ENCODE data around the gene PTP4A2.
"Not testable (repeated sequence)": the region's sequence is repeated elsewhere in the genome, so short reads cannot be mapped to it uniquely, and the experiment has no call there.

PTP4A2 gene

DNA sequence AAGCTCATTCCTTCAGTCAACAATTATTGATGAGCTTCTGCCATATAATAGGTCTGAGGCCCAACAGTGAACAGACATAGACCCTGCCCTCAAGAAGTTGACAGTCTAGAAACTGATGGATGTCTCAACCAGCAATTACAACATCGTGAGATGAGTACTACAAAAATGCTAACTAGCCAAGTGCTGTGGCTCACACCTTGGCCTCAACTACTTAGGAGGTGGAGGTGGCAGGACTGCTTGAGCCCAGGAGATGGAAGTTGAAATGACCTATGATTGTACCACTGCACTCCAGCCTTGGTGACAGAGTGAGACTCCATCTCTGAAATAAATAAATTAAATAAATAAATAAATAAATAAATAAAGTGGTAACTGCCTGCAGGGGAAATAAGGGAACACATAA is 11.7 kb upstream of the PTP4A2 start:
- no peak for DNase-seq

- DNase-seq = not testable (repeated sequence)
Measured at GRCh38 chr1:31945677-31946076, 7.5 kb upstream of the PTP4A2 start.

DNA sequence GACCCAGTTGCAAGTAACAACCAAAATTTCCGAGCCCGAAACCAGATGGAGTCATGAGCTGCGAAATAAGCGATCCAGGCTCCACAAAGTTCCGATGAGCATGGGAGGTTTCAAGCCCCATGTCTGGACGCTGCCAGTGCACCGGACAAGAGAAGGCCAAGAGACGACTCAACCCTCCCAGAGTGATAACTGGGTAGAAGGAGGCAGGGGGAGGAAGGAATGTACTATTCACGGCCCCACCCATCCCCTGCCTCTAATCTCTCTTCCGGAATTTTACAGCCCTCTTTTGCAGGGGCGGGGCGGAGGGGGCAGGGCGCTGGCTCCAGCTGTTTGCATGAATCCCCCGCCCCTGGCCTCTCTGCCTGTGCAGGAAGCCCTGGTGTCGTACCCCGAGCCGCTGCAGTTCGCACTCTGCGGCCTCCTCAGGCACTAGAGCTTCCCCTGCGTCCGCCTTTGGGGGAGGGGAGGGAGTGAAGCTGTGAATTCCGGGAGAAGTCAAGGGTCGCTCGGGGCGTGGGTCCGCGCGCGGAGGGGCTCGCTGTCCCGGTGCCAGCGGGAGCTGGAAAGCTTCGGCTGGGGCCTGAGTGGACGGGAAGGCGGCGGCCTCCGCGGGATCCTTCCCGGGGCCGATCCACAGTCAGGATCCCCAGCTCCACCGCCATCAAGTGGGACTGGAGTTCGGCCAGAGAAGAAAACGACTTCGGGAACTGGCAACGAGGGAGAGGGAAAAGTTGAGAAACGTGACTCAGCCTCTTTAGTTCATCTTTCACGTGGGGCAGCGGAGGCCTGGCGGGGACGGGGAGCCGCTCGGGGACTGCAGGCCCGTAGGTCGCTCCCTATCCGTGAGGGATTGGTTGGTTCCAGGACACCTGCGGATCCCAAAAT is 6.3 kb upstream of the PTP4A2 start:
- peak; percentile 65 for DNase-seq

DNA sequence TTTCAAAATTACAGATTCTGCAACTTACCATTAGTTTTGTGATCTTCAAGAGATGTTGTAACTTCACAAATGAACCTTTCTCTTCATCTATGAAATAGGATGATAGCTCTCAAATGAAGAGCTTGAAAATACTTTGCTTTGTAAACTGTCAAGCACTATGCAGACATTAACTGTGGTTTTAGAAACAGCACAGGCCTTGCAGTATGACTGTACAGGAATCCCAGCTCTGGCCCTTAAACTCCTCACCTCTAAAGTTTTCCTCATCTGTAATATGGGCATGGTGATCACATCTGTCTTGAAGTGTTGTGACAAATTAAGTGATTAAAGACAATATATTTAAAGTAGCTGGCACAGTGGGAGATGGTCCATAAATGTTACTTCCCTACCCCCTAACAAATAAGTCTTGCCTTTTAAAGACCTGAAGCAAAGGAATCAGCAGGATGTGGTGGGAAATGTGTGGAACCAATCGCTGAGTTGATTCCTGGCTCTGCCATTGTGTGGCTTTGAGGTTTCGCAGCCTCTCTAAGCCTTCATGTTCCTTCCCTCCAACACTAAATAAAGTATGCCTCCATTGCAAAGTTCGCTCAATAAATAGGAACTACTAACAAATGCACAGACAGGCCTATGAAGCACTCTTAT is 5.5 kb upstream of the PTP4A2 start:
- DNase-seq = no peak

- not testable (repeated sequence) for DNase-seq
Measured at GRCh38 chr1:31942061-31942460, 3.9 kb upstream of the PTP4A2 start.

GRCh38 chr1:31939484-31940329 is 1.5 kb upstream of the PTP4A2 start:
- peak; percentile 63 for DNase-seq

DNA sequence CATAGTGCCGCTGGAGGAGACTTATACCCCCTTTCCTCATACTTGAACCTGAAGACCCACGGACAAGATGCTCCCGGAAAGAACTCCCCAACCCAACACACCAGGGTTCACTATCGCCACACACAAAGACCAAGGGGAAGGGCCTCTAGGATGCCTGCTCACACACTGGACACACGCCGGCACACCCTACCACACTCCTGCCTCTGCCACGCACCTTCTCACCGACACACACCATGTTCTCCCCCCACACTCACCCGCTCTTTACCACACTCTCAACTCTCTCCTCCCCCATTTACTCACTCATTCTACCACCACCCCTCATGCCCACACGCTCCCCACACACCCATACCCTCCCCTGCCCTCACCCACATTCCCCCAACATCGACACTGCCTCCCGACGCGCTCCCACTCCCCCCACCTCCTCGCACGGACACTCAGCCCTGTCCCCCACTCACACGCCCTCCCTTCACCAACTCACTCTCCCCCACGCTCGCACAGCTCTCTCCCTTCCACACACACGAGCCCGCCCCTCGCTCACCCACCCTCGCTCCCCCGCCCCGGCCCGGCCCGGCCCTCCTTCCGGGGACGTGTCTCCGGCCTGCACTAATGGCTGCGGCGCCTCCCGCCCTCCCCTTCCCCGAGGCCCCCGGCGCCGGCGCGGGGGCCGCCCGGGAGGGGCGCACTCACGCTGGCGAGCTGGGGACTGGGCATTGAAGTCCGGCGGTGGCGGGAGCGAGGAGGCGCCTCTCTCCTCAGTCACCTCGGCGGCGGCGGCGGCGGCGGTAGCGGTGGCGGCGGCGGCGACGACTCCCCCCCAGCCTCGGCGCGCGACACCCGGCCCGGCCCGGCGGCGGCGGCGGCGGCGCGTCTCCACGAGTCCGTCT is 626 bp downstream of the PTP4A2 start:
- peak; percentile 72 for DNase-seq

- DNase-seq = no peak
Measured at GRCh38 chr1:31936981-31937299, 1.2 kb downstream of the PTP4A2 start.

DNA sequence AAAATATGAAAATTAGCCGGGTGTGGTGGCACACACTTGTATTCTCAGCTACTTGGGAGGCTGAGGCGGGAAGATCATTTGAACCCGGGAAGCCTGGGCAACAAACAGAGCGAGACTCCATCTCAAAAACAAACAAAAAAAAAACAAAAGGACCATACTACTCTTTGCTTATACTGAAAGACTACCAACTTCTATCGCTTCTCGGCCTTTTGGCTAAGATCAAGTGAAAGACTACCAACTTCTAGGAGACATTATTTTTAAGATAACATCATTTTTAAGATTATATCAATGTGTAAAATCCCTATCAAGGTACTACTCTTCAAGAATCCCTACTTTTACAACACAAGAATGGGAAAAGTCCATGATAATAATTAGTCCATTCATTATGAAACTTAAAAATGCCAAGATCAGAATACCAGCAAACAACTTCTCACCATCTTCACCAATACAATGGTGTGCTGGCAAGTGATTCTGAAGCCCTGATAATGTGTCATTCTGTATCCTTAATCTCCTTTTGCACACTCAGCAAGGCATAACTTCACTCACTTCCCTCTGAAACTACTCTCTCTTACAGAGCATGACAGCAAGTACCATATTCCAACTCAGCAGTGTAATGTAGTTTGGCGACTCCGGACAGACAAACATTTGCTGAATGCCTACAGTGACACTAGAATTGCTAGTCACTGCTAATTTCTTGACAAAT is 1.7 kb downstream of the PTP4A2 start:
- no peak for DNase-seq

DNA sequence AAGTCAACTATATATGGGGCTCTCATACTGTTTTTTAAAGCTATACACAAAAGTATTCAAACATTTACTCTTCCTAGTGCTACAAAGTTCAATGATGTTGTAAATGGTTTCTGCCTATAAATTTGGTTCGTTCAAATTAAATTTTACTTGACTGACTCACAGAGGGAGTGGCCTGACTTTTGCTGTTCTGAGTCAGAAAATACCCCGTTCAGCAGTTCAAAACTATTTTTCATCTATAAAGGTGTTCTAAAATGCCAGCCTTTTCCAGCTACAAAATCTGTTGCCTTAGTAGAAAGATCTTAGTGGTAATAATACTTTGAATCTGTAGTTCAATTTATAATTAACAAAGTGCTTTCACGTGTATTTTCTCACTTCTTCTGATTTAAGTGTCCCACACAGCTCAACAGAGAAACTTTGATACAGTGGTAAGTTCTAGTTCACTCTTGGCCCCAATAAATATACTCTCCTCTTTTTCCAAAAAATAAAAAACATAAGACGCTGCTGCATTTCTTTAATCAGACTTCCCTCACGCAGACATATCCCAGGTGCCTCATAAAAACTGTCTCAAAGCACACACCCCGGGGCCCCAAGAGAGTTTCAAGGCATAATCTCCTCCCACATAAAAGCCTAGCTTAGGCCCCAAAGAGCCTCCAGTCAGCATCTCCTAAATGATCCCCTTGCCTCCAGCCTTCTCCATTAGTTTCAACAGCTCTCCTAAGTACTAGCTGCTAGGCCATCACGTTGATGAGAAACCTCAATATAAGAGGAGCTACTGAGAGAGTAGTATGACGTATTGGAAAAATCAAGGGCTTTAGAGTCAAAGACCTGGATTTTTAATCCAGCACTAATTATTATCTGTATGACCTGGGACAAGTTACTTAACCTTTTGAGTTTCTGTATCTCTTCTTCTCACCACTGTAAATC is 3.2 kb downstream of the PTP4A2 start:
- no peak for DNase-seq

GRCh38 chr1:31932491-31933316 is 5.5 kb downstream of the PTP4A2 start:
- DNase-seq = no peak

- DNase-seq = no peak
Measured at GRCh38 chr1:31931593-31932225, 6.5 kb downstream of the PTP4A2 start.

- DNase-seq = no peak
Measured at GRCh38 chr1:31930836-31931592, 7.2 kb downstream of the PTP4A2 start.

GRCh38 chr1:31927661-31927980 is 10.5 kb downstream of the PTP4A2 start:
- DNase-seq = no peak

DNA sequence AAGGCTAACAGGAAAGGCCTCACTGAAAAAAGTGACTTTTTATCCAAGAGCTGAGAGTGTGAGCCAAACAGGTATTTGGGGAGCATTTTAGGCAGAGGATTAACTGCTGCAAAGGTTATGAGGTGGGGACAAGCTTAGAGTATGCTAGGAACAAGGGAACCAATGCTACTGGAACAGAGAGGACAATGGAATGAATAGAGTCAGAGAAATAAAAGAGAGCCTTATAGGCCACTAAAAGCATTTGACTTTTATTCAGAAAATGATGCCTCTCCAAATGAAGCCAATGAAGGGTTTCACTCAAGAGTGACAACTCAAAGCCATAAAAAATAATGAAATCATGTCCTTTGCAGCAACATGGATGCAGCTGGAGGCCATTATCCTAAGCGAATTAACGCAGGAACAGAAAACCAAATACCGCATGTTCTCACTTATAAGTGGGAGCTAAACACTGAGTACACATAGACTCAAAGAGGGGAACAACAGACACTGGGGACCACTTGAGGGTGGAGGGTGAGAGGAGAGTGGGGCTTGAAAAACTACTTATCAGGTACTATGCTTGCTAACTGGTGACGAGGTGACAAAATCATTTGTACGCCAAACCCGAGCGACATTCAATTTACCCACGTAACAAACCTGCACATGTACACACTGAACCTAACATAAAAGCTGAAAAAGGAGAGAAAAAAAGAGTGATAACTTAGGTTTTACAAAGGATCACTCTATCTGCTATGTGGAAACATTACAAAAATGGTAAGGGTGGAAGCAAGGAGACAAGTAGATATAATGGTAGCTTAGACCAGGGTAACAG is 11.1 kb downstream of the PTP4A2 start:
- DNase-seq = no peak

DNA sequence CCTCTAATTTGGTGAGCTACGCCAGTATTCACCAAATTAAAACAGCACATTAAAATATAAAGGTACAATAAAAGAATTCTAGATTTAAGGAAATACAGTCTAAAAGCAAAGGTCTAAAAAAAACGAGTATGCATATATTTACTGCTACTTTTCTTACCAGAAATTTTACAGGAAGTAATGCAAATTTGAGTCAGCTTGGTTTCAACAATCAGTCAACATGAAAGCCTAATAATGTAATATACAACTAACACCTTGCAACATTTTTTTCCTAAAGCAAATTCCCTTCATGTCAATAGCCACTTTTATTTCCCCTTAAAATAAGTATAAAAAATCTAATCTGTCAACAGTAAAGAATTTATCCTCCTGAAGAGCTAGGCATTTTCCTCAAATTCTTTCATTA is 11.9 kb downstream of the PTP4A2 start:
- DNase-seq = no peak

- DNase-seq = not testable (repeated sequence)
Measured at GRCh38 chr1:31925824-31926223, 12.3 kb downstream of the PTP4A2 start.

DNA sequence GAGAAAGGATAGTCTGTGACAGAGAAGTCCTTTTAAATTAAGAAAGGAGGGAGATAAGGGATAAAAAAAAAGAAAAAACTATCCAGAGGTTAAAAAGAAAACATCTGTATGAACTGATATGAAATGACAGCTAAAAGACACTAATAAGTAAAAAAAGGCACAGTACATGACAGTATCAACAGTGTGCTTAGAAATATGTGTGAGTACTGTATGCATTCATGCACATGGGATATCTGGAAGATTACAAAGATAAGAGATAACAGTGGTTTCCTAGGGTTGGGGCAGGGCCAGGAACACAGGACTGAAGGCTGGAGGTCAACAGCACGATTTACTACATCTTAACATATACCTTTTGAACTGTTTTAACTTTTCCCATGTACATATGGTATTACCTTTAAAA is 13.3 kb downstream of the PTP4A2 start:
- no peak for DNase-seq

All from T-helper 9 cell (primary cell).